GM12878 (cell line): ENCODE data around the gene FGD6. TPM values are rescaled to one million over a fixed set of nuclear protein-coding genes. Genes with fewer than 3 reads are reported as not detected.

Source experiments
- ATAC-seq: fragments of 200-7000 bp; cut with Tn5 transposase; 3 replicates; pipeline ENCODE4 v1.9.1; 2020; ENCODE audit warnings: mild to moderate bottlenecking, moderate library complexity
- BruUV-seq: library from RNA; stranded (reverse); fragments of 400-500 nt; replicated peaks from 2 replicates; lab custom pipeline; 2021; lab: Mats Ljungman, UMichigan
- CTCF ChIA-PET: fragments of 300-600 bp; sonication (Branson Sonifier 250); formaldehyde crosslinking; extraction: SDS; loops from one replicate; lab custom pipeline; 2021; ENCODE audit warnings: inconsistent platforms; lab: Yijun Ruan, JAX
- POLR2A ChIA-PET: fragments of 350-600 bp; formaldehyde crosslinking; extraction: SDS; loops from one replicate; lab custom pipeline; 2021; ENCODE audit warnings: inconsistent platforms; lab: Charles Lee
- RAD21 ChIA-PET: fragments of 300-600 bp; sonication (Branson Sonifier 250); formaldehyde crosslinking; loops from one replicate; lab custom pipeline; 2023; ENCODE audit warnings: antibody characterized with exemption; ENCODE audit not compliant: unreplicated experiment; lab: Charles Lee
- SMC1A ChIA-PET: fragments of 300-600 bp; sonication (Branson Sonifier 250); formaldehyde crosslinking; loops from one replicate; lab custom pipeline; 2023; ENCODE audit not compliant: unreplicated experiment, uncharacterized antibody; lab: Charles Lee
- DNase-seq: peaks from one replicate; pipeline ENCODE4 v3.0.0-alpha.2; 2011; ENCODE audit warnings: low read depth, low spot score
- FAIRE-seq: peaks from 3 replicates; lab custom pipeline; 2011; peaks lifted over from hg19 to GRCh38; lab: Jason Lieb, UNC
- H2AFZ ChIP-seq: 2 replicates; pipeline ENCODE4 v1.6.0; 2011; ENCODE audit warnings: low read depth, low read length, control low read depth; ENCODE audit not compliant: control insufficient read depth
- H3K27ac ChIP-seq: 2 replicates; pipeline ENCODE4 v1.5.1; 2011; ENCODE audit warnings: control low read depth; ENCODE audit not compliant: control insufficient read depth, insufficient read depth
- H3K27me3 ChIP-seq, 2 experiments: replicated peaks in 1 of 2; 2 replicates each; pipeline versions ENCODE4 v1.6.0 to v1.6.1; 2011; ENCODE audit warnings: low read length in 1 of 2; ENCODE audit not compliant: control insufficient read depth in 2 of 2, insufficient read depth in 2 of 2
- H3K36me3 ChIP-seq, 2 experiments: 2 replicates each; pipeline ENCODE4 v1.5.1; 2011; ENCODE audit warnings: low read length in 1 of 2; ENCODE audit not compliant: control insufficient read depth in 2 of 2, insufficient read depth in 2 of 2
- H3K4me1 ChIP-seq: 2 replicates; pipeline ENCODE4 v1.6.1; 2011; ENCODE audit warnings: mild to moderate bottlenecking, low read length, moderate library complexity, mixed read lengths; ENCODE audit not compliant: control insufficient read depth, insufficient read depth
- H3K4me2 ChIP-seq: 2 replicates; pipeline ENCODE4 v1.6.0; 2011; ENCODE audit warnings: control low read depth; ENCODE audit not compliant: control insufficient read depth, insufficient read depth
- H3K4me3 ChIP-seq: fragments of 200-600 bp; sonication (generic); 2 replicates; pipeline ENCODE4 v1.5.1; 2016
- H3K79me2 ChIP-seq: 2 replicates; pipeline ENCODE4 v1.6.0; 2011; ENCODE audit warnings: low read length; ENCODE audit not compliant: control insufficient read depth, insufficient read depth
- H3K9ac ChIP-seq: 2 replicates; pipeline ENCODE4 v1.8.0; 2011; ENCODE audit warnings: low read length, control low read depth, mixed read lengths; ENCODE audit not compliant: control insufficient read depth, insufficient read depth
- H3K9me3 ChIP-seq: replicated peaks from 3 replicates; pipeline ENCODE4 v1.5.1; 2011; ENCODE audit warnings: mild to moderate bottlenecking, low read length; ENCODE audit not compliant: control insufficient read depth, insufficient read depth
- H4K20me1 ChIP-seq: 2 replicates; pipeline ENCODE4 v1.6.0; 2011; ENCODE audit not compliant: control insufficient read depth, insufficient read depth
- BACH1 ChIP-seq: fragments of 450-650 bp; IDR thresholded peaks from 2 replicates; pipeline ENCODE4 v1.6.1; 2017; ENCODE audit warnings: mild to moderate bottlenecking, borderline replicate concordance
- CBX3 ChIP-seq: fragments of 200-600 bp; sonication (generic); IDR thresholded peaks from 2 replicates; pipeline ENCODE4 v1.6.1; 2016; ENCODE audit warnings: low read depth, borderline replicate concordance
- EP300 ChIP-seq, 2 experiments: fragments of 150-350 bp in 1 of 2; IDR thresholded peaks; 2 replicates each; pipeline ENCODE4 v1.6.1; 2011 to 2012; ENCODE audit warnings: low read depth in 2 of 2, low read length in 2 of 2, borderline replicate concordance in 1 of 2, improper control_type of control experiment in 1 of 2, inconsistent platforms in 1 of 2; ENCODE audit not compliant: control insufficient read depth in 1 of 2
- ESRRA ChIP-seq: IDR thresholded peaks from 2 replicates; pipeline ENCODE4 v1.6.1; 2012; ENCODE audit warnings: mild to moderate bottlenecking, low read length, improper control_type of control experiment
- FOXK2 ChIP-seq: fragments of 450-650 bp; IDR thresholded peaks from 2 replicates; pipeline ENCODE4 v1.6.1; 2017; ENCODE audit warnings: mild to moderate bottlenecking, moderate library complexity
- JUND ChIP-seq: IDR thresholded peaks from 2 replicates; pipeline ENCODE4 v1.6.1; 2012; ENCODE audit warnings: low read depth, mild to moderate bottlenecking, low read length, improper control_type of control experiment, moderate library complexity
- MYC ChIP-seq: IDR thresholded peaks from 2 replicates; pipeline ENCODE4 v1.6.1; 2011; ENCODE audit warnings: mild to moderate bottlenecking, low read length, moderate library complexity, inconsistent platforms; ENCODE audit not compliant: insufficient read depth, insufficient replicate concordance, insufficient read length, severe bottlenecking
- NFXL1 ChIP-seq: fragments of 450-650 bp; IDR thresholded peaks from 2 replicates; pipeline ENCODE4 v1.6.1; 2017; ENCODE audit warnings: antibody characterized with exemption, mild to moderate bottlenecking, borderline replicate concordance
- NR2C2 ChIP-seq: IDR thresholded peaks from 2 replicates; pipeline ENCODE4 v1.6.1; 2011; ENCODE audit warnings: borderline replicate concordance, low read depth; ENCODE audit not compliant: control insufficient read depth, insufficient read length
- RAD21 ChIP-seq: IDR thresholded peaks from 2 replicates; pipeline ENCODE4 v1.6.1; 2011; ENCODE audit warnings: mild to moderate bottlenecking, low read depth, low read length, moderate library complexity; ENCODE audit not compliant: insufficient read depth
- RFX5 ChIP-seq: IDR thresholded peaks from 2 replicates; pipeline ENCODE4 v1.6.1; 2011; ENCODE audit warnings: low read depth, low read length, improper control_type of control experiment
- SKIL ChIP-seq: fragments of 450-650 bp; IDR thresholded peaks from 2 replicates; pipeline ENCODE4 v1.6.1; 2017; ENCODE audit warnings: mild to moderate bottlenecking, low read depth, inconsistent platforms; ENCODE audit not compliant: poor library complexity, severe bottlenecking
- SMAD1 ChIP-seq: fragments of 450-650 bp; IDR thresholded peaks from 2 replicates; pipeline ENCODE4 v1.6.1; 2018; ENCODE audit warnings: mild to moderate bottlenecking, low read depth; ENCODE audit not compliant: partially characterized antibody
- SMARCA5 ChIP-seq: fragments of 450-650 bp; IDR thresholded peaks from 2 replicates; pipeline ENCODE4 v1.6.1; 2017; ENCODE audit warnings: mild to moderate bottlenecking
- TCF12 ChIP-seq: IDR thresholded peaks from 2 replicates; pipeline ENCODE4 v1.6.1; 2011; ENCODE audit warnings: low read depth, mild to moderate bottlenecking, low read length
- WGBS: methylation state at CpG from one replicate; pipeline ENCODE4 v1.1.6; 2016; ENCODE audit warnings: low lambda C conversion rate; ENCODE audit not compliant: insufficient replicate concordance, insufficient coverage; ENCODE audit errors: missing lambda C conversion rate; 5-methylcytosine and 5-hydroxymethylcytosine counted together
- in situ Hi-C: fragments of 300-500 bp; cut with MboI; formaldehyde crosslinking; loops from 9 replicates; pipeline ENCODE4 v1.14.3; 2018; ENCODE audit warnings: mixed read lengths
- intact Hi-C: fragments of 100-400 bp; cut with micrococcal nuclease; formaldehyde crosslinking; loops from one replicate; pipeline ENCODE4 v1.14.2; 2022; ENCODE audit not compliant: unreplicated experiment
- polyA plus RNA-seq, 11 experiments: library from polyadenylated mRNA; depleted of rRNA in 4 of 11; unstranded in 6 of 11; stranded (reverse) in 5 of 11; fragments of >200 nt; fragmentation: Nextera tagmentation in 4 of 11; fragmentation: Illumina TruSeq in 1 of 11; extraction: Ambion mirVana in 4 of 11; extraction: Trizol in 1 of 11; gene quantifications; 1 replicate in 1 of 11; 2 replicates in 10 of 11; pipeline versions ENCODE4 v1.2.1 to v1.2.3, GENCODE V29; 2011 to 2016; ENCODE audit warnings: inconsistent platforms in 2 of 11, missing spikeins in 2 of 11, low read depth in 1 of 11
- total RNA-seq, 4 experiments: library from RNA; depleted of rRNA in 3 of 4; stranded (reverse); fragments of >200 nt in 3 of 4; fragmentation: Illumina TruSeq in 1 of 4; extraction: Trizol in 1 of 4; gene quantifications; 2 replicates each; pipeline versions ENCODE4 v1.2.1 to v1.2.3, GENCODE V29; 2013 to 2021
- TF ChIP-seq, protein P1 (sequence below): IDR thresholded peaks from 2 replicates; pipeline ENCODE4 v1.6.1; 2012; ENCODE audit warnings: low read depth, low read length, improper control_type of control experiment
- TF ChIP-seq, protein P2 (sequence below): IDR thresholded peaks from 2 replicates; pipeline ENCODE4 v1.6.1; 2012; ENCODE audit warnings: low read depth, low read length, improper control_type of control experiment
- TF ChIP-seq, protein P3 (sequence below): fragments of 450-650 bp; IDR thresholded peaks from 2 replicates; pipeline ENCODE4 v1.6.1; 2016; ENCODE audit warnings: mild to moderate bottlenecking

Gene FGD6
- total and polyA plus RNA-seq, 10 of the 15 experiments (the other 5 are each of a cell fraction or from before 2014, with no cell fraction given), result 2.4 to 15.5 (median 8.9) TPM

DNA sequence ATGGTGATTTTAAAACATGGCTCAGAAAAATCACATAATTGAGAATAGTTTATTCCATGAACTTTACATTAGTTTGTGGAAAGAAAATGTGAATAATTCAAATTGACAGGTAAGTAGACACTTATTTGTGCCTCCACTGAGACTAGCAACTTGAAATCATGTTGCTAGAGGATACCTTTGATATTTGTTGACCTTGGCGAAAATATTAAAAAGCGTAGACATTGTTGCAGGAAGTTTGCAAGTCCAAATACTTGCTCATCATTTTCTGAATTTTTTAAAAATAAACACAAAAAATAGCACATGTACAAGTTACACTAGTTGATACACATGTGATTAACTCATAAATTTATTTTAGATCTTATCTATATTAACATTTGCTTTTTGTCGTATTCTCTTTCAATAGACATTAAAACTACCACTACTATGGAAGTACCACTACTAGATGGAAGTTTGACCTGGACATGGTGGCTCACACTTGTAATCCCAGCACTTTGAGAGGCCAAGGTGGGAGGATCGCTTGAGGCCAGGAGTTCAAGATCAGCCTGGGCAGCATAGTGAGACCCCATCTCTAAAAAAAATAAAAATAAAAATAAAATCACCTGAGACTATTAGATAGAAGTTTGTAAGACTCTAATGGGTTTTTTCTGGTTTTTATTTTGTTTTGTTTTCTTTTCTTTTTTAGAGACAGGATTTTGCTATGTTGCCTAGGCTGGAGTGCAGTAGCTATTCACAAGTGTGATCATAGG lies 24.7 kb upstream of the FGD6 start:
- H3K4me2 ChIP-seq, result no peak overlapping the region
- ChIA-PET RAD21 (no interaction called here), POLR2A (no interaction called here), CTCF (no interaction called here), SMC1A (no interaction called here)
- H3K27me3 ChIP-seq, result no peaks in the 10 kb centered on the region
- H3K9ac ChIP-seq, result no peak overlapping the region
- H3K9me3 ChIP-seq, result no peaks in the 10 kb centered on the region
- no peaks in the 10 kb centered on the region for H3K4me1 ChIP-seq
- no peak for ATAC-seq
- DNase-seq, result no peak
- peaks cover 0 to 11% of the 10 kb centered on the region in 2 experiments; a peak in 2 of 4 replicates for H3K36me3 ChIP-seq
- H2AFZ ChIP-seq, result no peak overlapping the region
- H3K4me3 ChIP-seq, result no peak overlapping the region
- intact Hi-C loops, result no loop called here
- no peaks in the 10 kb centered on the region for H4K20me1 ChIP-seq
- no peak for FAIRE-seq
- no peak overlapping the region for H3K27ac ChIP-seq
- no TSS peak for BruUV-seq
- in situ Hi-C loops, result no loop called here
- WGBS, result 100% methylated on average over 4 of the region's 4 CpGs
- H3K79me2 ChIP-seq, result peaks cover 30% of the 10 kb centered on the region
- TF ChIP-seq NFXL1 (no peak), BACH1 (no peak), TCF12 (no peak), MYC (no peak), RFX5 (no peak), ESRRA (no peak), JUND (no peak), EP300 (IDR thresholded peaks at IDR 0.05; ENCODE audit: borderline replicate concordance in 1 of 2, control insufficient read depth in 1 of 2, low read depth in 2 of 2, low read length in 2 of 2) (no peak), RAD21 (no peak), NR2C2 (no peak), SMARCA5 (no peak), FOXK2 (no peak), CBX3 (no peak), SKIL (no peak), SMAD1 (no peak)
- TF ChIP-seq, protein P1, sequence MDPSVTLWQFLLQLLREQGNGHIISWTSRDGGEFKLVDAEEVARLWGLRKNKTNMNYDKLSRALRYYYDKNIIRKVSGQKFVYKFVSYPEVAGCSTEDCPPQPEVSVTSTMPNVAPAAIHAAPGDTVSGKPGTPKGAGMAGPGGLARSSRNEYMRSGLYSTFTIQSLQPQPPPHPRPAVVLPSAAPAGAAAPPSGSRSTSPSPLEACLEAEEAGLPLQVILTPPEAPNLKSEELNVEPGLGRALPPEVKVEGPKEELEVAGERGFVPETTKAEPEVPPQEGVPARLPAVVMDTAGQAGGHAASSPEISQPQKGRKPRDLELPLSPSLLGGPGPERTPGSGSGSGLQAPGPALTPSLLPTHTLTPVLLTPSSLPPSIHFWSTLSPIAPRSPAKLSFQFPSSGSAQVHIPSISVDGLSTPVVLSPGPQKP, result no peak
- TF ChIP-seq, protein P2, sequence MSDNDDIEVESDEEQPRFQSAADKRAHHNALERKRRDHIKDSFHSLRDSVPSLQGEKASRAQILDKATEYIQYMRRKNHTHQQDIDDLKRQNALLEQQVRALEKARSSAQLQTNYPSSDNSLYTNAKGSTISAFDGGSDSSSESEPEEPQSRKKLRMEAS, result no peak
- TF ChIP-seq, protein P3, sequence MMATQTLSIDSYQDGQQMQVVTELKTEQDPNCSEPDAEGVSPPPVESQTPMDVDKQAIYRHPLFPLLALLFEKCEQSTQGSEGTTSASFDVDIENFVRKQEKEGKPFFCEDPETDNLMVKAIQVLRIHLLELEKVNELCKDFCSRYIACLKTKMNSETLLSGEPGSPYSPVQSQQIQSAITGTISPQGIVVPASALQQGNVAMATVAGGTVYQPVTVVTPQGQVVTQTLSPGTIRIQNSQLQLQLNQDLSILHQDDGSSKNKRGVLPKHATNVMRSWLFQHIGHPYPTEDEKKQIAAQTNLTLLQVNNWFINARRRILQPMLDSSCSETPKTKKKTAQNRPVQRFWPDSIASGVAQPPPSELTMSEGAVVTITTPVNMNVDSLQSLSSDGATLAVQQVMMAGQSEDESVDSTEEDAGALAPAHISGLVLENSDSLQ, result no peak
